Activated naive CD8-positive, alpha-beta T cell treated with anti-CD3 and anti-CD28 coated beads, Interleukin-2, amount 50 U/mL, for 24 hours (primary cell): ENCODE data around the gene WDTC1.

Experiments used
- ATAC-seq: fragments of 150-1000 bp; cut with Tn5 transposase; one replicate; pipeline ENCODE4 v1.10.0; 2021
- DNase-seq: peaks from one replicate; pipeline ENCODE4 v3.0.0; 2021
- H3K27ac Mint-ChIP-seq: one replicate; pipeline ENCODE4 v1.8.0; 2021; ENCODE audit warnings: mild to moderate bottlenecking, mixed read lengths
- H3K27me3 Mint-ChIP-seq: one replicate; pipeline ENCODE4 v1.8.0; 2021; ENCODE audit warnings: mixed read lengths
- H3K36me3 Mint-ChIP-seq: one replicate; pipeline ENCODE4 v1.8.0; 2021; ENCODE audit warnings: low read depth, mixed read lengths
- H3K4me1 Mint-ChIP-seq: one replicate; pipeline ENCODE4 v1.8.0; 2021; ENCODE audit warnings: mixed read lengths
- H3K4me3 Mint-ChIP-seq: one replicate; pipeline ENCODE4 v1.8.0; 2021; ENCODE audit warnings: mild to moderate bottlenecking, moderate library complexity, mixed read lengths
- H3K9me3 Mint-ChIP-seq: one replicate; pipeline ENCODE4 v1.8.0; 2021; ENCODE audit warnings: mixed read lengths

Gene WDTC1

GRCh38 chr1:27301582-27302199, 67.3 kb downstream of the WDTC1 start:
- H3K9me3 Mint-ChIP-seq = no peaks in the 10 kb centered on the region
- H3K36me3 Mint-ChIP-seq = peaks cover 2% of the 10 kb centered on the region
- DNase-seq (no peak), ATAC-seq (no peak)
- no peak overlapping the region for H3K27ac Mint-ChIP-seq
- no peaks in the 10 kb centered on the region for H3K4me1 Mint-ChIP-seq
- no peak overlapping the region for H3K4me3 Mint-ChIP-seq
- no peaks in the 10 kb centered on the region for H3K27me3 Mint-ChIP-seq

GRCh38 chr1:27302612-27303011, 68.2 kb downstream of the WDTC1 start:
- H3K4me3 Mint-ChIP-seq = no peak overlapping the region
- no peak for DNase-seq
- H3K27ac Mint-ChIP-seq = no peak overlapping the region
- H3K36me3 Mint-ChIP-seq = peaks cover 2% of the 10 kb centered on the region
- no peaks in the 10 kb centered on the region for H3K9me3 Mint-ChIP-seq
- ATAC-seq = no peak
- no peaks in the 10 kb centered on the region for H3K27me3 Mint-ChIP-seq
- H3K4me1 Mint-ChIP-seq = no peaks in the 10 kb centered on the region

- H3K4me1 Mint-ChIP-seq = no peaks in the 10 kb centered on the region
- no peak overlapping the region for H3K27ac Mint-ChIP-seq
- peaks cover 2% of the 10 kb centered on the region for H3K36me3 Mint-ChIP-seq
- no peaks in the 10 kb centered on the region for H3K27me3 Mint-ChIP-seq
- DNase-seq (no peak), ATAC-seq (no peak)
- H3K4me3 Mint-ChIP-seq = no peak overlapping the region
- no peaks in the 10 kb centered on the region for H3K9me3 Mint-ChIP-seq
These were observed 69.1 kb downstream of the WDTC1 start for GRCh38 chr1:27303509-27303908.

- peaks cover 2% of the 10 kb centered on the region for H3K36me3 Mint-ChIP-seq
- H3K4me1 Mint-ChIP-seq = no peaks in the 10 kb centered on the region
- no peaks in the 10 kb centered on the region for H3K9me3 Mint-ChIP-seq
- no peaks in the 10 kb centered on the region for H3K27me3 Mint-ChIP-seq
- DNase-seq (no peak), ATAC-seq (no peak)
- no peak overlapping the region for H3K27ac Mint-ChIP-seq
- H3K4me3 Mint-ChIP-seq = no peak overlapping the region
These were observed 71.6 kb downstream of the WDTC1 start for GRCh38 chr1:27306071-27306470.

GRCh38 chr1:27306892-27307761, 72.7 kb downstream of the WDTC1 start:
- Mint-ChIP-seq H3K36me3 (peaks cover 2% of the 10 kb centered on the region), H3K27ac (no peak overlapping the region), H3K27me3 (no peaks in the 10 kb centered on the region), H3K4me3 (no peak overlapping the region), H3K4me1 (no peaks in the 10 kb centered on the region), H3K9me3 (no peaks in the 10 kb centered on the region)
- ATAC-seq = peak; percentile 48
- no peak for DNase-seq

GRCh38 chr1:27307874-27308598, 73.6 kb downstream of the WDTC1 start:
- no peak for ATAC-seq

GRCh38 chr1:27314169-27314568, 79.7 kb downstream of the WDTC1 start:
- no peak overlapping the region for H3K27ac Mint-ChIP-seq
- H3K4me1 Mint-ChIP-seq = no peaks in the 10 kb centered on the region
- ATAC-seq = no peak

More at GRCh38 chr1:27307874-27308598, 73.6 kb downstream of the WDTC1 start:
- Mint-ChIP-seq H3K27me3 (no peaks in the 10 kb centered on the region), H3K9me3 (no peaks in the 10 kb centered on the region), H3K4me3 (no peak overlapping the region), H3K36me3 (peaks cover 2% of the 10 kb centered on the region), H3K27ac (no peak overlapping the region), H3K4me1 (no peaks in the 10 kb centered on the region)
- DNase-seq = no peak

GRCh38 chr1:27314737-27315136, 80.3 kb downstream of the WDTC1 start:
- H3K4me1 Mint-ChIP-seq = no peaks in the 10 kb centered on the region
- DNase-seq = no peak
- ATAC-seq = no peak
- H3K27me3 Mint-ChIP-seq = no peaks in the 10 kb centered on the region
- H3K4me3 Mint-ChIP-seq = no peak overlapping the region
- H3K9me3 Mint-ChIP-seq = no peaks in the 10 kb centered on the region
- no peaks in the 10 kb centered on the region for H3K36me3 Mint-ChIP-seq
- H3K27ac Mint-ChIP-seq = no peak overlapping the region

More at GRCh38 chr1:27314169-27314568, 79.7 kb downstream of the WDTC1 start:
- Mint-ChIP-seq H3K36me3 (no peaks in the 10 kb centered on the region), H3K4me3 (no peak overlapping the region), H3K27me3 (no peaks in the 10 kb centered on the region), H3K9me3 (no peaks in the 10 kb centered on the region)
- no peak for DNase-seq

- Mint-ChIP-seq H3K9me3 (no peaks in the 10 kb centered on the region), H3K4me3 (no peak overlapping the region), H3K27me3 (no peaks in the 10 kb centered on the region), H3K27ac (no peak overlapping the region), H3K36me3 (no peaks in the 10 kb centered on the region), H3K4me1 (peaks cover 7% of the 10 kb centered on the region)
- DNase-seq (no peak), ATAC-seq (no peak)
These were observed 82.4 kb downstream of the WDTC1 start for GRCh38 chr1:27316860-27317259.

GRCh38 chr1:27318136-27318535, 83.7 kb downstream of the WDTC1 start:
- no peaks in the 10 kb centered on the region for H3K27me3 Mint-ChIP-seq
- peaks cover 5% of the 10 kb centered on the region for H3K36me3 Mint-ChIP-seq
- H3K4me3 Mint-ChIP-seq = no peak overlapping the region
- DNase-seq (no peak), ATAC-seq (no peak)
- no peak overlapping the region for H3K27ac Mint-ChIP-seq
- no peaks in the 10 kb centered on the region for H3K9me3 Mint-ChIP-seq
- H3K4me1 Mint-ChIP-seq = peaks cover 12% of the 10 kb centered on the region

- ATAC-seq = no peak
- Mint-ChIP-seq H3K27ac (no peak overlapping the region), H3K4me1 (peaks cover 16% of the 10 kb centered on the region), H3K9me3 (no peaks in the 10 kb centered on the region), H3K27me3 (no peaks in the 10 kb centered on the region), H3K36me3 (peaks cover 5% of the 10 kb centered on the region), H3K4me3 (no peak overlapping the region)
- DNase-seq = no peak
These were observed 84.2 kb downstream of the WDTC1 start for GRCh38 chr1:27318596-27318995.

- Mint-ChIP-seq H3K36me3 (peaks cover 25% of the 10 kb centered on the region), H3K27me3 (no peaks in the 10 kb centered on the region), H3K4me1 (peaks cover 47% of the 10 kb centered on the region), H3K4me3 (peak within 1 kb of the TSS; percentile 96), H3K9me3 (no peaks in the 10 kb centered on the region), H3K27ac (peak within 1 kb of the TSS; percentile 96)
- ATAC-seq (peak; percentile 98), DNase-seq (peak; percentile 98)
These were observed 87.6 kb downstream of the WDTC1 start, which contains the start of gene TMEM222 for GRCh38 chr1:27321813-27322568. TSS of gene TMEM222 (plus strand) at chr1:27322163. CDS start at chr1:27322198, 35 bp downstream.

- peak overlapping the region; percentile 96 for H3K4me3 Mint-ChIP-seq
- peaks cover 26% of the 10 kb centered on the region for H3K36me3 Mint-ChIP-seq
- peak overlapping the region; percentile 96 for H3K27ac Mint-ChIP-seq
- peaks cover 48% of the 10 kb centered on the region for H3K4me1 Mint-ChIP-seq
- no peaks in the 10 kb centered on the region for H3K9me3 Mint-ChIP-seq
- DNase-seq = no peak
- H3K27me3 Mint-ChIP-seq = no peaks in the 10 kb centered on the region
- no peak for ATAC-seq
These were observed 88.3 kb downstream of the WDTC1 start for GRCh38 chr1:27322569-27323240.

- ATAC-seq (no peak), DNase-seq (no peak)
- no peaks in the 10 kb centered on the region for H3K27me3 Mint-ChIP-seq
- H3K4me3 Mint-ChIP-seq = no peak overlapping the region
- H3K4me1 Mint-ChIP-seq = peaks cover 61% of the 10 kb centered on the region
- H3K9me3 Mint-ChIP-seq = no peaks in the 10 kb centered on the region
- H3K27ac Mint-ChIP-seq = no peak overlapping the region
- H3K36me3 Mint-ChIP-seq = peaks cover 26% of the 10 kb centered on the region
These were observed 90.9 kb downstream of the WDTC1 start for GRCh38 chr1:27325286-27325685.
